IPS-15b (cell line): ENCODE measurements around the gene ACTR3.

Source experiments
- H3K27me3 ChIP-seq: one replicate; pipeline ENCODE4 v1.6.1; 2013; ENCODE audit warnings: low read length; ENCODE audit not compliant: control insufficient read depth, insufficient read depth
- H3K36me3 ChIP-seq: one replicate; pipeline ENCODE4 v1.6.1; 2013; ENCODE audit warnings: low read length; ENCODE audit not compliant: control insufficient read depth, insufficient read depth
- H3K4me1 ChIP-seq: one replicate; pipeline ENCODE4 v1.6.1; 2013; ENCODE audit warnings: mild to moderate bottlenecking, low read length; ENCODE audit not compliant: control insufficient read depth, insufficient read depth
- H3K4me3 ChIP-seq: one replicate; pipeline ENCODE4 v1.5.1; 2013; ENCODE audit warnings: low read depth, low read length
- H3K9ac ChIP-seq: one replicate; pipeline ENCODE4 v1.6.1; 2013; ENCODE audit warnings: low read depth, mild to moderate bottlenecking, low read length
- H3K9me3 ChIP-seq: one replicate; pipeline ENCODE4 v1.6.1; 2013; ENCODE audit warnings: mild to moderate bottlenecking, low read length; ENCODE audit not compliant: control insufficient read depth, insufficient read depth

The ACTR3 gene

DNA sequence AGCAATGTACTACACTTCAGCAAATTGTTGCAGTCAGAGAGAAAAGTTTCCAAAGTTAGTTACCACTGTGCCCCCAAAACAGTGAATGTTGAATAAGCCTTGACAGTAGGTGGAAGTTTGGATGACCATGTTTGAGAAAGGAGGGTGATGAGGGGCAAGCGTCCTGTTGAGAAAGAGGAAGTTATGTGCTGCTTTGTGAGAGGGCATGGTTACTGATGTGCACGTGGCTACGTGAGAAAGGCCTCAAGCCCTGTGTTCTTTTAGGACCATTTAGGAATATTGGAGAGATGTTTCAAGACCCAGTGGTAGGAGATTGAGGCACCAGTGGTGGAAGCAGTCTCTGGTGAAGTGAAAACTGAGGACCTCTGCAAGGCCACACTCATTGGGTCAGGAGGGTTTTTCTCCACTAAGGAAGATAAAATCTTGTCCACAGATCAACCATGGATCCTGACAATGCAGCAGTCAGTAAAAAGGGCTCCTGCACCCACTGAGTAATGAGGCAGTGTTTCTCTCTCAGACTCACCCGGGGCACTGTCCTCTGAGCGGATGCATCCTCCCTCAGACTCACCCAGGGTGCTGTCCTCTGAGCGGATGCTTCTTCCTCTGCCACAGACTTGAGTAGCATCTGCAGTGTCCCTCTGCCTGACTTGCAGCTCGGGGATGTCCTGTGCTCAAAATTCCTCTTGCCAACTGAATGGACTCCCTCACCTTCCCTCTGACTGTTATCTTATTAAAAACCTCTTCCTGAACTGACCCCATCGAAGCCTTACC is 34.7 kb upstream of the ACTR3 start:
- no peaks in the 10 kb centered on the region for H3K36me3 ChIP-seq
- no peaks in the 10 kb centered on the region for H3K4me1 ChIP-seq
- no peak overlapping the region for H3K4me3 ChIP-seq
- H3K27me3 ChIP-seq, result no peaks in the 10 kb centered on the region
- H3K9me3 ChIP-seq, result no peaks in the 10 kb centered on the region
- H3K9ac ChIP-seq, result no peak overlapping the region

DNA sequence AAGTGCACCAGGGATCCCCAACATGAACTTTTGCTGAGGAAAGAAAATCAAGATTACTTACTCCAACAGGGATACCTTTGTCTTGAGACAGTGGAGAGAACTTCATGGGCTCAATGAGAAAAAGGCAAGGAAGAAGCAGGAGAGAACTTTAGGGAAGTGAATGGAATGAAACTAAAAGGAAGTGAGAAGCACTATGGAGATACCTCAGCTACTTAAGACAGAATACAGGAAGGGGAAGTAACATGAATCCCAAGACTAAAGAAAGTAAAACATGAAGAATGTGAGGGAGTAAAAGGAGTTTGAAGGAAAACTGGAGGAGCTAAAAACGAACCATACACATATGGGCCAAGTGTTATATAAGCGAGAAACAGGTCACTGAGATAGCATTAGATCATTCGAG is 32.4 kb upstream of the ACTR3 start:
- H3K4me3 ChIP-seq, result no peak overlapping the region
- H3K27me3 ChIP-seq, result no peaks in the 10 kb centered on the region
- no peak overlapping the region for H3K9ac ChIP-seq
- H3K4me1 ChIP-seq, result no peaks in the 10 kb centered on the region
- no peaks in the 10 kb centered on the region for H3K9me3 ChIP-seq
- H3K36me3 ChIP-seq, result no peaks in the 10 kb centered on the region

- Histone ChIP-seq H3K27me3 (no peaks in the 10 kb centered on the region), H3K9me3 (no peaks in the 10 kb centered on the region), H3K4me3 (no peak overlapping the region), H3K4me1 (no peaks in the 10 kb centered on the region), H3K36me3 (no peaks in the 10 kb centered on the region), H3K9ac (no peak overlapping the region)
Measured at GRCh38 chr2:113858764-113859163, 31.1 kb upstream of the ACTR3 start.

DNA sequence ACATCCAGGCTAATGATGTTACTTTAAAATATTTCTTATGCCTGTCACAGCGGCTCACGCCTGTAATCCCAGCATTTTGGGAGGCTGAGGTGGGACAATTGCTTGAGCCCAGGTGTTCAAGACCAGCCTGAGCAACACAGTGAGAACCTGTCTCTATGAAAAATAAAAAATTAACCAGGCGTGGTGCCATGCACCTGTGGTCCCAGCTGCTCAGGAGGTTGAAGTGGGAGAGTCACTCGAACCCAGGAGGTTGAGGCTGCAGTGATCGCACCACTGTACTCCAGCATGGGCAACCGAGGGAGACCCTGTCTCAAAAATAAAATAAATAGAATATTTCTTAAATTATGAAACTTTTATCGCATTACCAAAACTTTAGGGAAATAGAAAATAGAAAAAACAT is 28.1 kb upstream of the ACTR3 start:
- Histone ChIP-seq H3K4me3 (no peak overlapping the region), H3K4me1 (no peaks in the 10 kb centered on the region), H3K9ac (no peak overlapping the region), H3K36me3 (no peaks in the 10 kb centered on the region), H3K9me3 (no peaks in the 10 kb centered on the region), H3K27me3 (no peaks in the 10 kb centered on the region)

DNA sequence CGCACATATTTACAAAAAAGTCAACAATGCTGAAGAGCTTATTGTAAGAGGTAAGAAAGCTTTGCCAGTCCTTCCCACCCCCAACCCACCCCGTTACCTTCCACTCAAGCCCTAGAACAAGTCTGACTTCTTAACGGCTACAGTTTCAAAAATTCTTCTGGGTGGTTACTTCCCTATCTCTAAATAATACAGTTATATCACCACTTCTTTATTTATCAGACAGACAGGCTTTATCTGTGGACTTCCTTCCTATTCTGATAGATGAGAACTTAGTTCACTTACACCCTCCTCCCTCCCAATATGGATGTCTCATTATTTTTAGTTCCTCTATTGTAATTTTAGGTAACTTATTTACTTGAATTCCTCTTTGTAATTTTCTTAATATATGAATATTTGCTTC is 26.7 kb upstream of the ACTR3 start:
- Histone ChIP-seq H3K9me3 (no peaks in the 10 kb centered on the region), H3K36me3 (no peaks in the 10 kb centered on the region), H3K4me1 (no peaks in the 10 kb centered on the region), H3K27me3 (no peaks in the 10 kb centered on the region), H3K4me3 (no peak overlapping the region), H3K9ac (no peak overlapping the region)

DNA sequence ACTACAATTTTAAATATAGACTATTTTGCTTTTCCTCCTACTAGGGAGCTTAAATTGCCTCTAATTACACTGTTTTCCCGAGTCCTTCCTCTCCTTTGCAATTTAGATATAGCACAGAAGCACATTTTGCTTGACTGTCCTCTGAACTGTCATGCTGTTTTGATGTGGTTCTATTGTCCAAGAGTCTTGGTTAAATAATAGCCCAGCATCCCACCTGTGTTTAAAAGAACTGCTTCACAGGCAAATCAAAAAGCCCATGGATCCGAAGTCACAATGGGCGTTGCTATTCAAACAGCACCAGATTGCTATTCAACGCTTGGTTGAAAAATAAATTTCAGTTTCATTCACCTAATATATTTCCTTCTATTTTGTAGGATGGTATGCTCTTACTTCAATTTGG is 22.3 kb upstream of the ACTR3 start:
- H3K36me3 ChIP-seq, result no peaks in the 10 kb centered on the region

GRCh38 chr2:113869253-113869652 is 20.6 kb upstream of the ACTR3 start:
- Histone ChIP-seq H3K4me3 (no peak overlapping the region), H3K9me3 (no peaks in the 10 kb centered on the region), H3K4me1 (no peaks in the 10 kb centered on the region), H3K9ac (no peak overlapping the region), H3K36me3 (no peaks in the 10 kb centered on the region), H3K27me3 (no peaks in the 10 kb centered on the region)

More for the DNA sequence above, 22.3 kb upstream of the ACTR3 start:
- H3K9ac ChIP-seq, result no peak overlapping the region
- no peaks in the 10 kb centered on the region for H3K4me1 ChIP-seq
- no peaks in the 10 kb centered on the region for H3K27me3 ChIP-seq
- H3K9me3 ChIP-seq, result no peaks in the 10 kb centered on the region
- no peak overlapping the region for H3K4me3 ChIP-seq

- Histone ChIP-seq H3K36me3 (no peaks in the 10 kb centered on the region), H3K4me3 (no peak overlapping the region), H3K4me1 (peaks cover 2% of the 10 kb centered on the region), H3K9ac (no peak overlapping the region), H3K27me3 (no peaks in the 10 kb centered on the region), H3K9me3 (no peaks in the 10 kb centered on the region)
Measured at GRCh38 chr2:113872201-113872600, 17.7 kb upstream of the ACTR3 start.

- H3K4me3 ChIP-seq, result no peak overlapping the region
- H3K27me3 ChIP-seq, result peaks cover 2% of the 10 kb centered on the region
- peaks cover 2% of the 10 kb centered on the region for H3K4me1 ChIP-seq
- no peaks in the 10 kb centered on the region for H3K36me3 ChIP-seq
- H3K9ac ChIP-seq, result no peak overlapping the region
- H3K9me3 ChIP-seq, result no peaks in the 10 kb centered on the region
Measured at GRCh38 chr2:113873867-113874266, 16.0 kb upstream of the ACTR3 start.

- H3K27me3 ChIP-seq, result peaks cover 2% of the 10 kb centered on the region
- H3K36me3 ChIP-seq, result no peaks in the 10 kb centered on the region
- no peak overlapping the region for H3K9ac ChIP-seq
- H3K9me3 ChIP-seq, result no peaks in the 10 kb centered on the region
- H3K4me1 ChIP-seq, result peaks cover 2% of the 10 kb centered on the region
- no peak overlapping the region for H3K4me3 ChIP-seq
Measured at GRCh38 chr2:113875135-113875534, 14.8 kb upstream of the ACTR3 start.

DNA sequence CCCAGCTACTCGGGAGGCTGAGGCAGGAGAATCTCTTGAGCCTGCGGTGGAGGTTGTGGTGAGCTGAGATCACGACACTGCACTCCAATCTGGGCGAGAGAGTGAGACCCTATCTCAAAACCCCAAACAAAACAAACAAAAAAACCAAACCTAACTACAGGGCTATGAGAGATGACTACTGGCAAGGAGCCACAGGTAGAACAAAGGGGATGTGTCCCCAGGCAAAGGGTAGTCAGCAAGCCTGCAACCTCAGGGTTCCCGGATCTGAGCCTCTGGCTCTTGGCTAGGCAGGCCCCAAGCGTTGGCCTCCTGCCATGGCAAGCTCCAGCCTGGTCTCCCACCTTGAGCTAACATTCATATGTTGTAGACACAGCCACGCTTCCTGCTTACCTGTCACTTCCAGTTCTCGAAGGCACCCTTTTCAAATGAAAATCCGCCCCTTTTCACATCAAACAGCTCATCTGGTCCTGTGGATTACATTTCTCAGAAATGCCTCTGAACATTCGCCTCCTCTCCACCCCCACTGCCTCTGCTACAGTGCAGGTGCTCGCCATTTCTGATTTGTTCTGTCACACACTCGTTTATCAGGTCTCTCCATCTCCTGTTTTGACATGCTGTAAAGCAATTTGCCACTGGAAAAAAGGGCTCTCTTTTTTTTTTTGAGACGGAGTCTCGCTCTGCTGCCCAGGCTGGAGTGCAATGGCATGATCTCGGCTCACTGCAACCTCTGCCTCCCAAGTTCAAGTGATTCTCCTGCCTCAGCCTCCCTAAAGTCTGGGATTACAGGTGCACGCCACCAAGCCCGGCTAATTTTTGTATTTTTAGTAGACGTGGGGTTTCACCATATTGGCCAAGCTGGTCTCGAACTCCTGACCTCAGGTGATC is 13.1 kb upstream of the ACTR3 start:
- H3K36me3 ChIP-seq, result no peaks in the 10 kb centered on the region
- no peak overlapping the region for H3K9ac ChIP-seq
- peaks cover 2% of the 10 kb centered on the region for H3K4me1 ChIP-seq
- H3K9me3 ChIP-seq, result no peaks in the 10 kb centered on the region
- H3K27me3 ChIP-seq, result peaks cover 2% of the 10 kb centered on the region
- no peak overlapping the region for H3K4me3 ChIP-seq
